Activated CD4-positive, alpha-beta T cell treated with anti-CD3 and anti-CD28 coated beads for 36 hours (primary cell): Measurements from ENCODE around the gene FAM13C. TPM values are rescaled to one million over a fixed set of nuclear protein-coding genes. Genes with fewer than 3 reads are reported as not detected.

Source experiments
- ATAC-seq: fragments of 200-7000 bp; cut with Tn5 transposase; one replicate; pipeline ENCODE4 v1.10.0; 2021; ENCODE audit warnings: mild to moderate bottlenecking, moderate library complexity
- CTCF ChIA-PET: fragments of 350-600 bp; sonication (Branson Sonifier 250); formaldehyde crosslinking; loops from one replicate; lab custom pipeline; 2021; ENCODE audit warnings: antibody characterized with exemption; lab: Charles Lee
- POLR2A ChIA-PET: fragments of 350-600 bp; sonication (Branson Sonifier 250); formaldehyde crosslinking; loops from one replicate; lab custom pipeline; 2021; ENCODE audit warnings: antibody characterized with exemption, inconsistent platforms; lab: Charles Lee
- DNase-seq: peaks from one replicate; pipeline ENCODE4 v3.0.0-alpha.2; 2020
- H3K27ac Mint-ChIP-seq: one replicate; pipeline ENCODE4 v1.8.0; 2021; ENCODE audit warnings: mixed read lengths
- H3K27me3 Mint-ChIP-seq: one replicate; pipeline ENCODE4 v1.8.0; 2021; ENCODE audit warnings: mixed read lengths
- H3K36me3 Mint-ChIP-seq: one replicate; pipeline ENCODE4 v1.8.0; 2021; ENCODE audit warnings: low read depth, mixed read lengths
- H3K4me1 Mint-ChIP-seq: one replicate; pipeline ENCODE4 v1.8.0; 2021; ENCODE audit warnings: mixed read lengths
- H3K4me3 Mint-ChIP-seq: one replicate; pipeline ENCODE4 v1.8.0; 2021; ENCODE audit warnings: mild to moderate bottlenecking, moderate library complexity, mixed read lengths
- H3K9me3 Mint-ChIP-seq: one replicate; pipeline ENCODE4 v1.8.0; 2021; ENCODE audit warnings: low read depth, mixed read lengths
- intact Hi-C, 2 experiments: fragments of 100-400 bp; cut with DNase I in 1 of 2; cut with micrococcal nuclease in 1 of 2; formaldehyde crosslinking; loops; one replicate each; pipeline versions ENCODE4 v1.14.2 to v1.15.1; 2022 to 2024; cut with DNase I, micrococcal nuclease
- total RNA-seq, 2 experiments: library from RNA; stranded (reverse); gene quantifications; one replicate each; pipeline ENCODE4 v1.2.3, GENCODE V29; 2021

The FAM13C gene
- total RNA-seq, 2 experiments from 2014 or later = 0.35 TPM; not detected in 1

DNA sequence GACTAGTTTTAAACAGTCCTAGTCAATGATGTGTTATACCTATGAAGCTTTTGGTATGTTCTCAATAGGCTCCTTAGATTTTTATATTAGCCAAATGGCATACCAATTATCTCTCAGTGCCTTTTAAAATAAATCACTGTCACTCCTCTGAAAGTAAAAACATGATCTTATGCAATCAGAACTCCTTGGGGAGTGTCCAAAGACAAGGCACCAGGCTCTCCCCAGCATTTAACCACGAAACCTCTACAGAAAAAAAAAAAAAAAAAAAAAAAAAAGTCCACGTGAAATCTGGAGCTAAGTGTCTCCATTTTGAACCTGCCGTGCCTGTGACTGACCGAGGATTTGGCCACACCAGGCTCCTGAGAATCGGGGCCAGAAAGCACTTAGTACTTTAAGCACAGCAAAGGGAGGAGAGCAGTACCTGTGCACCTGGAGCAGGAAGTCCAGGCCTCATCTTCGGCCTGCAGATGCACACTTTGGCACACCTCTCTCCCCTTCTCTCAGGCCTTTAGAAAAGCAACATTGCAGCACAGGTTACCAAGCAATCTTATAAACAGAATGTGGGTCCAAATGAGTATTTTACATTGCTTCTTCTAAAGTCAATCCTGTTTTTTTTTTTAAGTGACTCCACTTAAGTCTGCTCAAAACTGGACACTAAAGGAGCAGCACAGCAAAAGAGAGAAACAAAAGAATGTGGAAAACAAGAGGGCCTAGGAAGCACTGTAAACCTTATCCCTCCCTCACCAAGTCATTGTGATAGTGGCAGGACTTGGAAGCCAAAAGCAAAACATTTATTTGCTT lies 1.5 kb downstream of the FAM13C start:
- Mint-ChIP-seq H3K27ac (no peak overlapping the region), H3K27me3 (peaks cover 32% of the 10 kb centered on the region), H3K36me3 (no peaks in the 10 kb centered on the region), H3K4me3 (no peak overlapping the region), H3K9me3 (no peaks in the 10 kb centered on the region), H3K4me1 (peaks cover 12% of the 10 kb centered on the region)
- ATAC-seq (no peak), DNase-seq (no peak)
- ChIA-PET CTCF (interaction anchor here (0.5 kb wide), 1 partner anchor 73 kb away, joined by 3 read pairs; no protein-coding TSS in a partner anchor), POLR2A (interaction anchor here (0.6 kb wide), 1 partner anchor 74 kb away, joined by 4 read pairs; no protein-coding TSS in a partner anchor)
- intact Hi-C loops = no loop called here

DNA sequence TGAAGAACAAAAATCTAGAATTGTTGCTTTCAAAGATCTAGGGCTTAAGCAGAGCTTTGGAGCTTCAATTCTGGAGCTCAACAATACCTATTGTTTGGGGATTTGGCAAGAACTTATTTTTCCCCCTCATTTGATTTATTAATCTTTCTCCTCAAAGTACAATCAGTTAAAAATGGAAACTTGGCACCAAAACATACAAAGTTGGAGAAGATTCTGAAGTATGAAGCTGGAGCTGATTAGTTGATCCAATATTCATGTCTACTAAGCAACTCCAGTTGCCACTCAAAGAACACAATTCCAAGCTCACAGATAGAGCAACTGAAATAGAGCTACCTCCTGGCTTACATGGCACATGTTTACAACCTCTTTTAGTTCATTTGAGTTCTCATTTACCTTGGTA lies 3.8 kb downstream of the FAM13C start:
- POLR2A ChIA-PET = no interaction called here
- no peak for DNase-seq
- CTCF ChIA-PET = interaction anchor here (0.6 kb wide), 1 partner anchor 1785 kb away, joined by 3 read pairs; no protein-coding TSS in a partner anchor
- ATAC-seq = no peak
- Mint-ChIP-seq H3K36me3 (no peaks in the 10 kb centered on the region), H3K27me3 (peaks cover 25% of the 10 kb centered on the region), H3K4me3 (no peak overlapping the region), H3K27ac (no peak overlapping the region), H3K9me3 (no peaks in the 10 kb centered on the region), H3K4me1 (peaks cover 12% of the 10 kb centered on the region)
- intact Hi-C loops = no loop called here

DNA sequence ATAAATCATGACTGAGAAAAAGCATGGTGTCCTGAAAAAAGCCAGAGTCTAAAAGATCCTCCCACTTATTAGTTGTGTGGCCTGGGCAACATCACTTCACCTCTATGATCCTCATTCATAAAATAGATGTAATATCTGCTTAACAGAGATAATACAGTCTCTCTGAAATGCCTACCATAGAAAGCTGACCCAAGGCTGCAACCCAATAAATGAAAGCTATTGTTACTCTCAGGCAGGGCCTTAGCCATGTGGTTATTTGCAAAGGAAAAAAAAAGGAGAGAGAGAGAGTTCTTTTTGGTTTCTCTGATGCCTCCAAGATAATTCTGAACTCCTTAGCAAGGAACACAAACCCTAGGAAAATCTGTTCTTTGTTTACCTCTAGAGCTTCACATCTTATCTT lies 7.9 kb downstream of the FAM13C start:
- no peak for DNase-seq
- Mint-ChIP-seq H3K9me3 (no peaks in the 10 kb centered on the region), H3K36me3 (no peaks in the 10 kb centered on the region), H3K4me1 (no peaks in the 10 kb centered on the region), H3K27ac (no peak overlapping the region), H3K4me3 (no peak overlapping the region), H3K27me3 (peaks cover 8% of the 10 kb centered on the region)
- intact Hi-C loops = no loop called here
- POLR2A ChIA-PET = no interaction called here
- no peak for ATAC-seq
- CTCF ChIA-PET = no interaction called here

- POLR2A ChIA-PET = no interaction called here
- ATAC-seq = no peak
Measured at GRCh38 chr10:59350558-59350957, 11.8 kb downstream of the FAM13C start.

GRCh38 chr10:59346321-59346720 lies 16.0 kb downstream of the FAM13C start:
- no peaks in the 10 kb centered on the region for H3K4me1 Mint-ChIP-seq
- CTCF ChIA-PET = no interaction called here
- ATAC-seq (no peak), DNase-seq (no peak)
- H3K36me3 Mint-ChIP-seq = no peaks in the 10 kb centered on the region
- POLR2A ChIA-PET = no interaction called here
- H3K27me3 Mint-ChIP-seq = no peaks in the 10 kb centered on the region
- peaks cover 3% of the 10 kb centered on the region for H3K9me3 Mint-ChIP-seq
- intact Hi-C loops = no loop called here
- no peak overlapping the region for H3K27ac Mint-ChIP-seq
- H3K4me3 Mint-ChIP-seq = no peak overlapping the region

More at GRCh38 chr10:59350558-59350957, 11.8 kb downstream of the FAM13C start:
- Mint-ChIP-seq H3K36me3 (no peaks in the 10 kb centered on the region), H3K27ac (no peak overlapping the region), H3K9me3 (no peaks in the 10 kb centered on the region), H3K4me1 (no peaks in the 10 kb centered on the region), H3K27me3 (no peaks in the 10 kb centered on the region), H3K4me3 (no peak overlapping the region)
- intact Hi-C loops = no loop called here
- no peak for DNase-seq
- CTCF ChIA-PET = no interaction called here

DNA sequence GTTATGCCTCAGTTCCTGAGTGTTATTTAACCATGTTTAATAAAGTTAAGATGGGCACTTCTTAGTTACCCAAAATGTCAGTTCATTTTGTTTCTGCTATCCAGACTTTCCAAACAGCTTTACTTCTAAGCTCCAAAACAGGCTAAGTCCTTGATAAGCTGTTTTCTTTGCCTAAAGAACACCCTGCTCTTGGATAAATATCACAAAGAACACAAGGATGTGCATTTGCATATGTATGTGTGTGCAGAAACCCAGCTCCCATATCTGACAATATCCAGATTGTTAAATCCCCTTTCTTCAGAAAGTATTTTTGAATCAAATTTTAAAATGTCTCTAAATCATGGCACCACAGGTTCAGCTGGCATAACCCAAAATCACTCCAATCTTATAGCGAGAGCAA lies 19.6 kb downstream of the FAM13C start:
- no peak for DNase-seq
- POLR2A ChIA-PET = no interaction called here
- Mint-ChIP-seq H3K27ac (no peak overlapping the region), H3K27me3 (no peaks in the 10 kb centered on the region), H3K4me1 (no peaks in the 10 kb centered on the region), H3K9me3 (peaks cover 3% of the 10 kb centered on the region), H3K4me3 (no peak overlapping the region), H3K36me3 (no peaks in the 10 kb centered on the region)
- no peak for ATAC-seq
- CTCF ChIA-PET = no interaction called here
- intact Hi-C loops = no loop called here

DNA sequence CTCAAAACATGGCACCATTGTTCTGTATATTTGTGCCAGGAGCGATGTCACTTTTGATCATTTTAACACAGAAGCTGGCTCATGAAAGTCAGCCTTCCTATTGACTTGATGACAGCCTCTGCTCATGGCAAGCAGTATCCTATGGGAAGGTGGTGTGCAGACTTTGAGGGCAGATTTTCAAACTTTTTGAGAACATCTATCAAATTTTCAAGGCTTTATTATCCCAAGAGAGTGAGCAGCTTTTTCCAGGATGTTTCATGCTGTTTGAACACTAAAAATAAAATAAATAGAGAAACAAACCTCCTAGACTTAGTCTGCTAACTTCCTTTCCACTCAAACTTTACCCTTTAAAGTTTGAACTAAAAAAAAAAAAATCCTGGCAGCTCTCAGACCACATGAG lies 20.3 kb downstream of the FAM13C start:
- peaks cover 3% of the 10 kb centered on the region for H3K9me3 Mint-ChIP-seq
- ATAC-seq = no peak
- CTCF ChIA-PET = no interaction called here
- H3K36me3 Mint-ChIP-seq = no peaks in the 10 kb centered on the region
- intact Hi-C loops = no loop called here
- H3K4me3 Mint-ChIP-seq = no peak overlapping the region
- POLR2A ChIA-PET = no interaction called here
- H3K27me3 Mint-ChIP-seq = no peaks in the 10 kb centered on the region
- H3K27ac Mint-ChIP-seq = no peak overlapping the region
- H3K4me1 Mint-ChIP-seq = no peaks in the 10 kb centered on the region
- no peak for DNase-seq

- ATAC-seq = no peak
- H3K4me1 Mint-ChIP-seq = no peaks in the 10 kb centered on the region
- DNase-seq = no peak
- no peak overlapping the region for H3K27ac Mint-ChIP-seq
- H3K36me3 Mint-ChIP-seq = no peaks in the 10 kb centered on the region
- intact Hi-C loops = no loop called here
- no peaks in the 10 kb centered on the region for H3K27me3 Mint-ChIP-seq
- CTCF ChIA-PET = no interaction called here
- H3K4me3 Mint-ChIP-seq = no peak overlapping the region
- peaks cover 3% of the 10 kb centered on the region for H3K9me3 Mint-ChIP-seq
- POLR2A ChIA-PET = no interaction called here
Measured at GRCh38 chr10:59340285-59340684, 22.1 kb downstream of the FAM13C start.

- Mint-ChIP-seq H3K9me3 (peaks cover 3% of the 10 kb centered on the region), H3K4me1 (no peaks in the 10 kb centered on the region), H3K27me3 (no peaks in the 10 kb centered on the region), H3K4me3 (no peak overlapping the region), H3K27ac (no peak overlapping the region), H3K36me3 (no peaks in the 10 kb centered on the region)
- DNase-seq (no peak), ATAC-seq (no peak)
- intact Hi-C loops = no loop called here
- POLR2A ChIA-PET = no interaction called here
- CTCF ChIA-PET = no interaction called here
Measured at GRCh38 chr10:59339351-59339750, 23.0 kb downstream of the FAM13C start.

GRCh38 chr10:59337201-59337652 lies 25.1 kb downstream of the FAM13C start:
- Mint-ChIP-seq H3K4me1 (no peaks in the 10 kb centered on the region), H3K36me3 (no peaks in the 10 kb centered on the region), H3K27ac (no peak overlapping the region), H3K27me3 (no peaks in the 10 kb centered on the region), H3K9me3 (no peaks in the 10 kb centered on the region), H3K4me3 (no peak overlapping the region)
- intact Hi-C loops = no loop called here
- no peak for ATAC-seq
- POLR2A ChIA-PET = interaction anchor here (0.6 kb wide), 1 partner anchor 26 kb away, joined by 3 read pairs; no protein-coding TSS in a partner anchor
- CTCF ChIA-PET = no interaction called here
- no peak for DNase-seq

- ATAC-seq = no peak
- POLR2A ChIA-PET = no interaction called here
- Mint-ChIP-seq H3K27me3 (no peaks in the 10 kb centered on the region), H3K9me3 (no peaks in the 10 kb centered on the region), H3K27ac (no peak overlapping the region), H3K36me3 (no peaks in the 10 kb centered on the region), H3K4me1 (no peaks in the 10 kb centered on the region), H3K4me3 (no peak overlapping the region)
- CTCF ChIA-PET = no interaction called here
- intact Hi-C loops = no loop called here
- DNase-seq = no peak
Measured at GRCh38 chr10:59336632-59337031, 25.7 kb downstream of the FAM13C start.

DNA sequence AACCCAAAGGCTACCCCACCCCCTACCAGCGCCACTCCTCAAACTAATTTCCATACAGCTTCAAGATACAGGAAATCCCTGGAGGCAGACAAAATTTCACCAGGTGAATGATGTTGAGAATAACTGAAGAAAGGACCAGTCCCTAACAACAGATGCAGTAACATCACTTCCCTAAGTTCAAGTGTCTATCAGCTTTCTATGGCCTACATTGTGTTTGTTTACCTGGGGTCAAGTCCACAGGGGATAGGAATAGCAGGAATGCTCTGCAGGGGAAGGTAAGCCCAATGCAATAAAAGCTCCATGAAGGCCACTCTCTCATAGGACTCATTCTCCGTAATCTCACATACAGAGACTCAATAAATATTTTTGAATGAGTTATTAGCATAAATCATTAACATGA lies 26.9 kb downstream of the FAM13C start:
- H3K9me3 Mint-ChIP-seq = no peaks in the 10 kb centered on the region
- intact Hi-C loops = no loop called here

More for the DNA sequence above, 26.9 kb downstream of the FAM13C start:
- Mint-ChIP-seq H3K27ac (no peak overlapping the region), H3K4me1 (no peaks in the 10 kb centered on the region), H3K4me3 (no peak overlapping the region), H3K36me3 (no peaks in the 10 kb centered on the region), H3K27me3 (no peaks in the 10 kb centered on the region)
- ChIA-PET CTCF (interaction anchor here (0.9 kb wide), 1 partner anchor 26 kb away, joined by 5 read pairs; no protein-coding TSS in a partner anchor), POLR2A (no interaction called here)
- DNase-seq = no peak
- no peak for ATAC-seq
